Prostate gland (tissue), 2 donors: Measurements from ENCODE around the gene FKBP2.

Experiments used
- POLR2A ChIP-seq: fragments of 450-650 bp; IDR thresholded peaks from one replicate; pipeline ENCODE4 v1.6.1; 2016; ENCODE audit warnings: antibody characterized with exemption, mild to moderate bottlenecking
- POLR2AphosphoS5 ChIP-seq: sonication (generic); formaldehyde crosslinking; IDR thresholded peaks from one replicate; pipeline ENCODE4 v1.6.1; 2017; ENCODE audit warnings: antibody characterized with exemption
- TF ChIP-seq, protein P1 (sequence below), 4 experiments: fragments of 200-600 bp in 2 of 4; fragments of 450-650 bp in 2 of 4; sonication (generic) in 2 of 4; IDR thresholded peaks; 1 replicate in 3 of 4; 2 replicates in 1 of 4; pipeline ENCODE4 v1.5.1; 2016 to 2019; ENCODE audit warnings: antibody characterized with exemption in 4 of 4, mild to moderate bottlenecking in 2 of 4, moderate library complexity in 2 of 4

- TF ChIP-seq, protein P1, sequence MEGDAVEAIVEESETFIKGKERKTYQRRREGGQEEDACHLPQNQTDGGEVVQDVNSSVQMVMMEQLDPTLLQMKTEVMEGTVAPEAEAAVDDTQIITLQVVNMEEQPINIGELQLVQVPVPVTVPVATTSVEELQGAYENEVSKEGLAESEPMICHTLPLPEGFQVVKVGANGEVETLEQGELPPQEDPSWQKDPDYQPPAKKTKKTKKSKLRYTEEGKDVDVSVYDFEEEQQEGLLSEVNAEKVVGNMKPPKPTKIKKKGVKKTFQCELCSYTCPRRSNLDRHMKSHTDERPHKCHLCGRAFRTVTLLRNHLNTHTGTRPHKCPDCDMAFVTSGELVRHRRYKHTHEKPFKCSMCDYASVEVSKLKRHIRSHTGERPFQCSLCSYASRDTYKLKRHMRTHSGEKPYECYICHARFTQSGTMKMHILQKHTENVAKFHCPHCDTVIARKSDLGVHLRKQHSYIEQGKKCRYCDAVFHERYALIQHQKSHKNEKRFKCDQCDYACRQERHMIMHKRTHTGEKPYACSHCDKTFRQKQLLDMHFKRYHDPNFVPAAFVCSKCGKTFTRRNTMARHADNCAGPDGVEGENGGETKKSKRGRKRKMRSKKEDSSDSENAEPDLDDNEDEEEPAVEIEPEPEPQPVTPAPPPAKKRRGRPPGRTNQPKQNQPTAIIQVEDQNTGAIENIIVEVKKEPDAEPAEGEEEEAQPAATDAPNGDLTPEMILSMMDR (IDR thresholded peaks at IDR 0.05): no peak
- TF ChIP-seq POLR2AphosphoS5 (no peak), POLR2A (no peak)
Measured at GRCh38 chr11:64239662-64240434, 1.0 kb upstream of the FKBP2 start.
